Neural cell (in vitro differentiated cells): Measurements from ENCODE around the gene AIF1. TPM values are rescaled to one million over a fixed set of nuclear protein-coding genes. Genes with fewer than 3 reads are reported as not detected.

Experiments used
- H2AFZ ChIP-seq: fragments of 200-600, 300-800 bp; sonication (generic), shearing (Covaris generic); 2 replicates; pipeline ENCODE4 v1.6.0; 2014; ENCODE audit warnings: low read depth, mild to moderate bottlenecking, antibody characterized with exemption, low read length, moderate library complexity
- H3F3A ChIP-seq: fragments of 200-600 bp; shearing (Covaris generic); 2 replicates; pipeline ENCODE4 v1.6.1; 2016; ENCODE audit warnings: mild to moderate bottlenecking, moderate library complexity, mixed read lengths, antibody characterized with exemption, low read length; ENCODE audit not compliant: insufficient read depth, poor library complexity, severe bottlenecking
- H3K27ac ChIP-seq: fragments of 200-600, 300-800 bp; sonication (generic), shearing (Covaris generic); 2 replicates; pipeline ENCODE4 v1.5.1; 2014; ENCODE audit warnings: mild to moderate bottlenecking, low read length, moderate library complexity
- H3K27me3 ChIP-seq: fragments of 300-800, 200-600 bp; sonication (generic), shearing (Covaris generic); 2 replicates; pipeline ENCODE4 v1.6.0; 2014; ENCODE audit warnings: mild to moderate bottlenecking, low read depth, low read length, moderate library complexity; ENCODE audit not compliant: insufficient read depth
- H3K36me3 ChIP-seq: fragments of 300-800, 200-600 bp; sonication (generic), shearing (Covaris generic); 2 replicates; pipeline ENCODE4 v1.5.1; 2014; ENCODE audit warnings: mild to moderate bottlenecking, antibody characterized with exemption, low read length, moderate library complexity; ENCODE audit not compliant: insufficient read depth
- H3K4me2 ChIP-seq: fragments of 300-800, 200-600 bp; sonication (generic), shearing (Covaris generic); 2 replicates; pipeline ENCODE4 v1.6.0; 2014; ENCODE audit warnings: mild to moderate bottlenecking, low read length
- H3K4me3 ChIP-seq: fragments of 300-800, 200-600 bp; sonication (generic), shearing (Covaris generic); 2 replicates; pipeline ENCODE4 v1.5.1; 2014; ENCODE audit warnings: mild to moderate bottlenecking, low read length, moderate library complexity
- H3K79me2 ChIP-seq: fragments of 200-600 bp; shearing (Covaris generic); replicated peaks from 2 replicates; pipeline ENCODE4 v1.6.0; 2014; ENCODE audit warnings: mild to moderate bottlenecking, low read length, moderate library complexity; ENCODE audit not compliant: insufficient read depth
- H3K9ac ChIP-seq: fragments of 300-800, 200-600 bp; sonication (generic), shearing (Covaris generic); 2 replicates; pipeline ENCODE4 v1.6.1; 2016; ENCODE audit warnings: mild to moderate bottlenecking, low read length, mixed read lengths
- H3K9me2 ChIP-seq: fragments of 200-600 bp; shearing (Covaris generic); 2 replicates; pipeline ENCODE4 v1.6.1; 2016; ENCODE audit warnings: mild to moderate bottlenecking, low read length, mixed read lengths; ENCODE audit not compliant: insufficient read depth
- H3K9me3 ChIP-seq: fragments of 200-600, 300-800 bp; sonication (generic), shearing (Covaris generic); 2 replicates; pipeline ENCODE4 v1.6.1; 2016; ENCODE audit warnings: mild to moderate bottlenecking, mixed run types, low read length, moderate library complexity, mixed read lengths
- H4K20me1 ChIP-seq: fragments of 200-600 bp; shearing (Covaris generic); 2 replicates; pipeline ENCODE4 v1.6.1; 2016; ENCODE audit warnings: mild to moderate bottlenecking, mixed run types; ENCODE audit not compliant: insufficient read depth
- CTCF ChIP-seq: fragments of 450-650 bp; IDR thresholded peaks from 2 replicates; pipeline ENCODE4 v1.5.1; 2014; ENCODE audit warnings: antibody characterized with exemption, mild to moderate bottlenecking, moderate library complexity; ENCODE audit not compliant: poor library complexity, severe bottlenecking
- EP300 ChIP-seq: fragments of 450-650 bp; conservative IDR thresholded peaks from 2 replicates; pipeline ENCODE4 v1.6.1; 2014; ENCODE audit warnings: antibody characterized with exemption, mild to moderate bottlenecking, moderate library complexity; ENCODE audit not compliant: poor library complexity, severe bottlenecking
- EZH2 ChIP-seq: fragments of 200-600, 300-800 bp; shearing (Covaris generic), sonication (generic); IDR thresholded peaks from 2 replicates; pipeline ENCODE4 v1.6.1; 2014; ENCODE audit warnings: antibody characterized with exemption, low read length, borderline replicate concordance, mild to moderate bottlenecking; ENCODE audit not compliant: insufficient read depth, poor library complexity, severe bottlenecking
- MXI1 ChIP-seq: fragments of 450-650 bp; conservative IDR thresholded peaks from 2 replicates; pipeline ENCODE4 v1.6.1; 2014; ENCODE audit warnings: antibody characterized with exemption, mild to moderate bottlenecking; ENCODE audit not compliant: poor library complexity, severe bottlenecking
- POLR2AphosphoS5 ChIP-seq: IDR thresholded peaks from 2 replicates; pipeline ENCODE4 v1.6.1; 2012
- RAD21 ChIP-seq: fragments of 450-650 bp; conservative IDR thresholded peaks from 2 replicates; pipeline ENCODE4 v1.6.1; 2014; ENCODE audit warnings: antibody characterized with exemption, mild to moderate bottlenecking, moderate library complexity
- REST ChIP-seq: IDR thresholded peaks from 2 replicates; pipeline ENCODE4 v1.6.1; 2012; ENCODE audit warnings: borderline replicate concordance
- SMC3 ChIP-seq: fragments of 450-650 bp; conservative IDR thresholded peaks from 2 replicates; pipeline ENCODE4 v1.6.1; 2014; ENCODE audit warnings: antibody characterized with exemption, mild to moderate bottlenecking, moderate library complexity; ENCODE audit not compliant: poor library complexity
- TAF1 ChIP-seq: IDR thresholded peaks from 2 replicates; pipeline ENCODE4 v1.6.1; 2012; ENCODE audit warnings: low read depth
- polyA plus RNA-seq: library from polyadenylated mRNA; depleted of rRNA; stranded (reverse); fragments of >200 nt; gene quantifications from 2 replicates; pipeline ENCODE4 v1.2.3, GENCODE V29; 2014

Gene AIF1
- polyA plus RNA-seq, 1 donor from 2014 or later = not detected

GRCh38 chr6:31643818-31644454 is 28.9 kb downstream of the AIF1 start:
- no peak overlapping the region for H3K9ac ChIP-seq
- no peak overlapping the region for H2AFZ ChIP-seq
- no peaks in the 10 kb centered on the region for H3K36me3 ChIP-seq

GRCh38 chr6:31645325-31645724 is 30.3 kb downstream of the AIF1 start:
- H4K20me1 ChIP-seq = no peaks in the 10 kb centered on the region
- H3K36me3 ChIP-seq = no peaks in the 10 kb centered on the region
- no peaks in the 10 kb centered on the region for H3K27me3 ChIP-seq
- H3K4me3 ChIP-seq = no peak overlapping the region
- H3K27ac ChIP-seq = no peak overlapping the region
- no peaks in the 10 kb centered on the region for H3K9me3 ChIP-seq
- no peaks in the 10 kb centered on the region for H3K9me2 ChIP-seq
- H3K4me2 ChIP-seq = no peak overlapping the region
- H2AFZ ChIP-seq = no peak overlapping the region
- peaks cover 17% of the 10 kb centered on the region for H3K79me2 ChIP-seq
- no peak overlapping the region for H3K9ac ChIP-seq
- H3F3A ChIP-seq = no peaks in the 10 kb centered on the region
- TF ChIP-seq POLR2AphosphoS5 (no peak), EZH2 (no peak), SMC3 (no peak), EP300 (no peak), RAD21 (no peak), REST (no peak)

More at GRCh38 chr6:31643818-31644454, 28.9 kb downstream of the AIF1 start:
- Histone ChIP-seq H3K9me2 (no peaks in the 10 kb centered on the region), H3K4me3 (no peak overlapping the region), H3K27ac (no peak overlapping the region), H3K27me3 (no peaks in the 10 kb centered on the region), H3K9me3 (no peaks in the 10 kb centered on the region), H4K20me1 (no peaks in the 10 kb centered on the region), H3F3A (no peaks in the 10 kb centered on the region), H3K4me2 (no peak overlapping the region), H3K79me2 (peaks cover 3% of the 10 kb centered on the region)
- TF ChIP-seq MXI1 (no peak), EP300 (no peak), REST (no peak), EZH2 (no peak), CTCF (no peak), POLR2AphosphoS5 (no peak), RAD21 (no peak), TAF1 (no peak), SMC3 (no peak)
